TTC549 (cell line): ENCODE data around the gene SMURF2.
"Not testable (repeated sequence)": the region's sequence is repeated elsewhere in the genome, so short reads cannot be mapped to it uniquely, and the experiment has no call there.

Source experiments
- FAIRE-seq: peaks from 2 replicates; lab custom pipeline; 2012; peaks lifted over from hg19 to GRCh38; lab: Jason Lieb, UNC

The SMURF2 gene

GRCh38 chr17:64664299-64664981 lies 2.3 kb upstream of the SMURF2 start:
- peak; percentile 77 for FAIRE-seq

- not testable (repeated sequence) for FAIRE-seq
These were observed 1.7 kb upstream of the SMURF2 start for GRCh38 chr17:64663836-64664235.

- FAIRE-seq = no peak
These were observed 764 bp upstream of the SMURF2 start for GRCh38 chr17:64662774-64663367.

- FAIRE-seq = no peak
These were observed 456 bp downstream of the SMURF2 start for GRCh38 chr17:64661726-64661975.

GRCh38 chr17:64660978-64661725 lies 955 bp downstream of the SMURF2 start:
- FAIRE-seq = not testable (repeated sequence)

- not testable (repeated sequence) for FAIRE-seq
These were observed 1.7 kb downstream of the SMURF2 start for GRCh38 chr17:64660195-64660977.

- no peak for FAIRE-seq
These were observed 3.2 kb downstream of the SMURF2 start for GRCh38 chr17:64658931-64659330.

- no peak for FAIRE-seq
These were observed 4.4 kb downstream of the SMURF2 start for GRCh38 chr17:64657610-64658125.

- no peak for FAIRE-seq
These were observed 6.4 kb downstream of the SMURF2 start for GRCh38 chr17:64655704-64656103.

GRCh38 chr17:64653985-64654355 lies 8.1 kb downstream of the SMURF2 start:
- FAIRE-seq = no peak

GRCh38 chr17:64653325-64653984 lies 8.7 kb downstream of the SMURF2 start:
- FAIRE-seq = no peak

GRCh38 chr17:64651889-64652288 lies 10.2 kb downstream of the SMURF2 start:
- no peak for FAIRE-seq

GRCh38 chr17:64648234-64648633 lies 13.9 kb downstream of the SMURF2 start:
- no peak for FAIRE-seq

GRCh38 chr17:64647817-64648216 lies 14.3 kb downstream of the SMURF2 start:
- FAIRE-seq = no peak

- no peak for FAIRE-seq
These were observed 22.6 kb downstream of the SMURF2 start for GRCh38 chr17:64639516-64639915.

- FAIRE-seq = no peak
These were observed 23.4 kb downstream of the SMURF2 start for GRCh38 chr17:64638552-64639203.

- FAIRE-seq = no peak
These were observed 26.3 kb downstream of the SMURF2 start for GRCh38 chr17:64635647-64636305.

GRCh38 chr17:64634218-64634617 lies 27.9 kb downstream of the SMURF2 start:
- no peak for FAIRE-seq

- no peak for FAIRE-seq
These were observed 29.5 kb downstream of the SMURF2 start for GRCh38 chr17:64632606-64633005.

GRCh38 chr17:64632194-64632593 lies 29.9 kb downstream of the SMURF2 start:
- FAIRE-seq = no peak
